ENCODE data around the gene CELA2A. TPM values are rescaled to one million over a fixed set of nuclear protein-coding genes. Genes with fewer than 3 reads are reported as not detected.
"Not testable (repeated sequence)": the region's sequence is repeated elsewhere in the genome, so short reads cannot be mapped to it uniquely, and the experiment has no call there.

The CELA2A gene
- total and polyA plus RNA-seq, 2 donors (not counting 3 experiments of a cell fraction or from before 2014, with no cell fraction given) = not detected

- H3K9me3 ChIP-seq (replicated peaks; ENCODE audit: control insufficient read depth, insufficient read depth, low read length) = no peaks in the 10 kb centered on the region
- H3K27ac ChIP-seq (ENCODE audit: insufficient read depth, low read depth, low read length) = no peak overlapping the region
- dilution Hi-C loops (cut with MboI; ENCODE audit: extremely low pct_ligation_motif_present, low sequenced_read_pairs) = no loop called here
- no peaks in the 10 kb centered on the region for H3K27me3 ChIP-seq (ENCODE audit: control insufficient read depth in 2 of 2, insufficient read depth in 2 of 2, low read length in 2 of 2)
- intact Hi-C loops (cut with micrococcal nuclease) = no loop called here
- no peaks in the 10 kb centered on the region for H3K79me2 ChIP-seq (ENCODE audit: control insufficient read depth, insufficient read depth, low read length)
- DNase-seq (ENCODE audit: low read depth, low spot score) (no peak), FAIRE-seq (no peak)
- no peaks in the 10 kb centered on the region for H3K36me3 ChIP-seq (ENCODE audit: control insufficient read depth in 2 of 2, extremely low read depth in 1 of 2, insufficient read depth in 2 of 2, low read length in 2 of 2)
- no peak for TF ChIP-seq MAX (IDR thresholded peaks at IDR 0.05; ENCODE audit: insufficient read depth, insufficient read length)
- TF ChIP-seq, protein P1, sequence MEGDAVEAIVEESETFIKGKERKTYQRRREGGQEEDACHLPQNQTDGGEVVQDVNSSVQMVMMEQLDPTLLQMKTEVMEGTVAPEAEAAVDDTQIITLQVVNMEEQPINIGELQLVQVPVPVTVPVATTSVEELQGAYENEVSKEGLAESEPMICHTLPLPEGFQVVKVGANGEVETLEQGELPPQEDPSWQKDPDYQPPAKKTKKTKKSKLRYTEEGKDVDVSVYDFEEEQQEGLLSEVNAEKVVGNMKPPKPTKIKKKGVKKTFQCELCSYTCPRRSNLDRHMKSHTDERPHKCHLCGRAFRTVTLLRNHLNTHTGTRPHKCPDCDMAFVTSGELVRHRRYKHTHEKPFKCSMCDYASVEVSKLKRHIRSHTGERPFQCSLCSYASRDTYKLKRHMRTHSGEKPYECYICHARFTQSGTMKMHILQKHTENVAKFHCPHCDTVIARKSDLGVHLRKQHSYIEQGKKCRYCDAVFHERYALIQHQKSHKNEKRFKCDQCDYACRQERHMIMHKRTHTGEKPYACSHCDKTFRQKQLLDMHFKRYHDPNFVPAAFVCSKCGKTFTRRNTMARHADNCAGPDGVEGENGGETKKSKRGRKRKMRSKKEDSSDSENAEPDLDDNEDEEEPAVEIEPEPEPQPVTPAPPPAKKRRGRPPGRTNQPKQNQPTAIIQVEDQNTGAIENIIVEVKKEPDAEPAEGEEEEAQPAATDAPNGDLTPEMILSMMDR (IDR thresholded peaks at IDR 0.05; ENCODE audit: extremely low read depth in 1 of 2, insufficient read depth in 1 of 2, low read depth in 1 of 2, low read length in 2 of 2) = no peak
- no peak for TF ChIP-seq GATA2 (IDR thresholded peaks at IDR 0.05; ENCODE audit: insufficient read depth, insufficient read length, low read depth, low read length)
- no peak for TF ChIP-seq MYC (IDR thresholded peaks at IDR 0.05; ENCODE audit: low read depth, low read length)
- TF ChIP-seq EZH2 (IDR thresholded peaks at IDR 0.05; ENCODE audit: borderline replicate concordance, low read depth, low read length, severe bottlenecking) = no peak
- TF ChIP-seq POLR2AphosphoS5 (IDR thresholded peaks at IDR 0.05; ENCODE audit: insufficient read depth, low read depth, low read length) = no peak
- no peak for TF ChIP-seq JUN (IDR thresholded peaks at IDR 0.05; ENCODE audit: borderline replicate concordance, insufficient read depth, insufficient read length, low read depth)
- no peak for TF ChIP-seq FOS (IDR thresholded peaks at IDR 0.05; ENCODE audit: borderline replicate concordance, insufficient read depth, low read length)
- no peak for TF ChIP-seq POLR2A (IDR thresholded peaks at IDR 0.05; ENCODE audit: low read depth, low read length)
- no peaks in the 10 kb centered on the region for H4K20me1 ChIP-seq (replicated peaks; ENCODE audit: control insufficient read depth, extremely low read depth, insufficient read depth, low read length)
- POLR2A ChIA-PET = no interaction called here
- H3K9ac ChIP-seq (replicated peaks; ENCODE audit: extremely low read depth, insufficient read depth, low read length) = no peak overlapping the region
- CTCF ChIA-PET = no interaction called here
- H3K9me1 ChIP-seq (replicated peaks; ENCODE audit: control insufficient read depth, extremely low read depth, insufficient read depth, low read length) = no peaks in the 10 kb centered on the region
- no peaks in the 10 kb centered on the region for H3K4me1 ChIP-seq (ENCODE audit: control insufficient read depth, extremely low read depth, insufficient read depth, low read length)
- no TSS peak for BruUV-seq (replicated peaks)
- no peak overlapping the region for H2AFZ ChIP-seq (ENCODE audit: low read depth, low read length)
- no peak overlapping the region for H3K4me3 ChIP-seq (replicated peaks in 1 of 3; ENCODE audit: insufficient read depth in 1 of 3, low read depth in 1 of 3, low read length in 3 of 3)
- H3K4me2 ChIP-seq (ENCODE audit: insufficient read depth, low read length) = no peak overlapping the region
Observed at GRCh38 chr1:15469361-15469760, 12.8 kb downstream of the CELA2A start.

- dilution Hi-C loops (cut with MboI; ENCODE audit: extremely low pct_ligation_motif_present, low sequenced_read_pairs); DNase-seq (ENCODE audit: low read depth, low spot score); H3K27me3 ChIP-seq (ENCODE audit: control insufficient read depth in 2 of 2, insufficient read depth in 2 of 2, low read length in 2 of 2); POLR2A ChIA-PET; CTCF ChIA-PET; H3K4me1 ChIP-seq (ENCODE audit: control insufficient read depth, extremely low read depth, insufficient read depth, low read length); H3K4me2 ChIP-seq (ENCODE audit: insufficient read depth, low read length); BruUV-seq (replicated peaks); H3K9me3 ChIP-seq (replicated peaks; ENCODE audit: control insufficient read depth, insufficient read depth, low read length); FAIRE-seq; H3K9ac ChIP-seq (replicated peaks; ENCODE audit: extremely low read depth, insufficient read depth, low read length); H2AFZ ChIP-seq (ENCODE audit: low read depth, low read length); H3K79me2 ChIP-seq (ENCODE audit: control insufficient read depth, insufficient read depth, low read length); H3K27ac ChIP-seq (ENCODE audit: insufficient read depth, low read depth, low read length); H3K36me3 ChIP-seq (ENCODE audit: control insufficient read depth in 2 of 2, extremely low read depth in 1 of 2, insufficient read depth in 2 of 2, low read length in 2 of 2); intact Hi-C loops (cut with micrococcal nuclease); H4K20me1 ChIP-seq (replicated peaks; ENCODE audit: control insufficient read depth, extremely low read depth, insufficient read depth, low read length); H3K9me1 ChIP-seq (replicated peaks; ENCODE audit: control insufficient read depth, extremely low read depth, insufficient read depth, low read length); H3K4me3 ChIP-seq (replicated peaks in 1 of 3; ENCODE audit: insufficient read depth in 1 of 3, low read depth in 1 of 3, low read length in 3 of 3): not testable (repeated sequence)
Observed at GRCh38 chr1:15469821-15470448, 13.4 kb downstream of the CELA2A start.

GRCh38 chr1:15471067-15471466, 14.5 kb downstream of the CELA2A start:
- dilution Hi-C loops (cut with MboI; ENCODE audit: extremely low pct_ligation_motif_present, low sequenced_read_pairs); H3K9me3 ChIP-seq (replicated peaks; ENCODE audit: control insufficient read depth, insufficient read depth, low read length); BruUV-seq (replicated peaks); H3K9ac ChIP-seq (replicated peaks; ENCODE audit: extremely low read depth, insufficient read depth, low read length); H3K9me1 ChIP-seq (replicated peaks; ENCODE audit: control insufficient read depth, extremely low read depth, insufficient read depth, low read length); H3K27me3 ChIP-seq (ENCODE audit: control insufficient read depth in 2 of 2, insufficient read depth in 2 of 2, low read length in 2 of 2); H3K4me3 ChIP-seq (replicated peaks in 1 of 3; ENCODE audit: insufficient read depth in 1 of 3, low read depth in 1 of 3, low read length in 3 of 3); H3K79me2 ChIP-seq (ENCODE audit: control insufficient read depth, insufficient read depth, low read length); H2AFZ ChIP-seq (ENCODE audit: low read depth, low read length); intact Hi-C loops (cut with micrococcal nuclease); FAIRE-seq; CTCF ChIA-PET; H3K4me1 ChIP-seq (ENCODE audit: control insufficient read depth, extremely low read depth, insufficient read depth, low read length); H3K27ac ChIP-seq (ENCODE audit: insufficient read depth, low read depth, low read length); DNase-seq (ENCODE audit: low read depth, low spot score); H3K4me2 ChIP-seq (ENCODE audit: insufficient read depth, low read length); H4K20me1 ChIP-seq (replicated peaks; ENCODE audit: control insufficient read depth, extremely low read depth, insufficient read depth, low read length); H3K36me3 ChIP-seq (ENCODE audit: control insufficient read depth in 2 of 2, extremely low read depth in 1 of 2, insufficient read depth in 2 of 2, low read length in 2 of 2); POLR2A ChIA-PET: not testable (repeated sequence)

Data from endothelial cell of umbilical vein (primary cell).